Memory B cell (primary cell): Measurements from ENCODE around the gene C16orf54.
"Not testable (repeated sequence)": the region's sequence is repeated elsewhere in the genome, so short reads cannot be mapped to it uniquely, and the experiment has no call there.

Experiments used
- ATAC-seq: fragments of 150-1000 bp; cut with Tn5 transposase; 2 replicates; pipeline ENCODE4 v1.10.0; 2021; ENCODE audit warnings: low read depth, mild to moderate bottlenecking, moderate library complexity
- DNase-seq, 2 donors: peaks; one replicate each; pipeline ENCODE4 v3.0.0; 2022; ENCODE audit warnings: low spot score in 2 of 2
- H3K27ac Mint-ChIP-seq: one replicate; pipeline ENCODE4 v1.8.0; 2022; ENCODE audit warnings: mild to moderate bottlenecking, moderate library complexity, mixed read lengths
- H3K27me3 Mint-ChIP-seq: one replicate; pipeline ENCODE4 v1.8.0; 2022; ENCODE audit warnings: mixed read lengths
- H3K36me3 Mint-ChIP-seq: one replicate; pipeline ENCODE4 v1.8.0; 2022; ENCODE audit warnings: mild to moderate bottlenecking, mixed read lengths
- H3K4me1 Mint-ChIP-seq: one replicate; pipeline ENCODE4 v1.8.0; 2022; ENCODE audit warnings: mixed read lengths
- H3K4me3 Mint-ChIP-seq: one replicate; pipeline ENCODE4 v1.8.0; 2022; ENCODE audit warnings: mild to moderate bottlenecking, moderate library complexity, mixed read lengths
- H3K9me3 Mint-ChIP-seq: one replicate; pipeline ENCODE4 v1.8.0; 2022; ENCODE audit warnings: mixed read lengths

Gene C16orf54

GRCh38 chr16:29739927-29740629 is 5.7 kb downstream of the C16orf54 start:
- H3K27ac Mint-ChIP-seq = peak overlapping the region; percentile 91

GRCh38 chr16:29738514-29738913 is 7.3 kb downstream of the C16orf54 start:
- Mint-ChIP-seq H3K27me3 (no peaks in the 10 kb centered on the region), H3K36me3 (peaks cover 26% of the 10 kb centered on the region), H3K27ac (peak overlapping the region; percentile 71), H3K4me3 (peak overlapping the region; percentile 43), H3K9me3 (no peaks in the 10 kb centered on the region), H3K4me1 (peaks cover 60% of the 10 kb centered on the region)
- DNase-seq (peak in 1 of 2 donors; percentile 58), ATAC-seq (peak; percentile 97)

More at GRCh38 chr16:29739927-29740629, 5.7 kb downstream of the C16orf54 start:
- peaks cover 27% of the 10 kb centered on the region for H3K36me3 Mint-ChIP-seq
- DNase-seq, H3K27me3 Mint-ChIP-seq, ATAC-seq, H3K9me3 Mint-ChIP-seq: not testable (repeated sequence)
- H3K4me1 Mint-ChIP-seq = peaks cover 55% of the 10 kb centered on the region
- peak overlapping the region; percentile 10 for H3K4me3 Mint-ChIP-seq

- ATAC-seq (no peak), DNase-seq (no peak)
- H3K4me3 Mint-ChIP-seq = peak overlapping the region; percentile 43
- no peaks in the 10 kb centered on the region for H3K27me3 Mint-ChIP-seq
- peaks cover 54% of the 10 kb centered on the region for H3K4me1 Mint-ChIP-seq
- peaks cover 25% of the 10 kb centered on the region for H3K36me3 Mint-ChIP-seq
- H3K27ac Mint-ChIP-seq = peak overlapping the region; percentile 71
- H3K9me3 Mint-ChIP-seq = no peaks in the 10 kb centered on the region
These were observed 8.1 kb downstream of the C16orf54 start for GRCh38 chr16:29737713-29738112.

GRCh38 chr16:29736764-29737163 is 9.0 kb downstream of the C16orf54 start:
- no peaks in the 10 kb centered on the region for H3K27me3 Mint-ChIP-seq
- DNase-seq (no peak), ATAC-seq (no peak)
- H3K4me1 Mint-ChIP-seq = peaks cover 56% of the 10 kb centered on the region
- H3K4me3 Mint-ChIP-seq = no peak overlapping the region
- H3K36me3 Mint-ChIP-seq = peaks cover 25% of the 10 kb centered on the region
- H3K9me3 Mint-ChIP-seq = peaks cover 2% of the 10 kb centered on the region
- peak overlapping the region; percentile 74 for H3K27ac Mint-ChIP-seq

GRCh38 chr16:29736112-29736511 is 9.7 kb downstream of the C16orf54 start:
- H3K4me3 Mint-ChIP-seq = no peak overlapping the region
- peaks cover 20% of the 10 kb centered on the region for H3K36me3 Mint-ChIP-seq
- DNase-seq (no peak), ATAC-seq (no peak)
- H3K4me1 Mint-ChIP-seq = peaks cover 53% of the 10 kb centered on the region
- no peaks in the 10 kb centered on the region for H3K27me3 Mint-ChIP-seq
- H3K27ac Mint-ChIP-seq = no peak overlapping the region
- peaks cover 2% of the 10 kb centered on the region for H3K9me3 Mint-ChIP-seq

- Mint-ChIP-seq H3K27me3 (no peaks in the 10 kb centered on the region), H3K36me3 (peaks cover 13% of the 10 kb centered on the region), H3K4me3 (no peak overlapping the region), H3K4me1 (peaks cover 43% of the 10 kb centered on the region), H3K27ac (peak overlapping the region; percentile 9), H3K9me3 (peaks cover 2% of the 10 kb centered on the region)
- DNase-seq (no peak), ATAC-seq (no peak)
These were observed 11.0 kb downstream of the C16orf54 start for GRCh38 chr16:29734786-29735185.

GRCh38 chr16:29731768-29732601 is 13.8 kb downstream of the C16orf54 start:
- H3K27me3 Mint-ChIP-seq, H3K9me3 Mint-ChIP-seq, H3K27ac Mint-ChIP-seq, DNase-seq: not testable (repeated sequence)
- peaks cover 12% of the 10 kb centered on the region for H3K36me3 Mint-ChIP-seq
- ATAC-seq = peak; percentile 35
- peaks cover 31% of the 10 kb centered on the region for H3K4me1 Mint-ChIP-seq
- H3K4me3 Mint-ChIP-seq = peak overlapping the region; percentile 75

- Mint-ChIP-seq H3K9me3 (peaks cover 2% of the 10 kb centered on the region), H3K4me3 (peak overlapping the region; percentile 75), H3K4me1 (peaks cover 21% of the 10 kb centered on the region), H3K36me3 (peaks cover 7% of the 10 kb centered on the region), H3K27ac (no peak overlapping the region), H3K27me3 (no peaks in the 10 kb centered on the region)
- ATAC-seq (peak; percentile 56), DNase-seq (no peak)
These were observed 15.1 kb downstream of the C16orf54 start for GRCh38 chr16:29730649-29731048.

GRCh38 chr16:29729116-29729521 is 16.7 kb downstream of the C16orf54 start:
- Mint-ChIP-seq H3K27ac (no peak overlapping the region), H3K4me3 (no peak overlapping the region), H3K36me3 (peaks cover 4% of the 10 kb centered on the region), H3K4me1 (peaks cover 15% of the 10 kb centered on the region), H3K9me3 (peaks cover 2% of the 10 kb centered on the region), H3K27me3 (no peaks in the 10 kb centered on the region)
- DNase-seq (no peak), ATAC-seq (peak; percentile 32)

DNA sequence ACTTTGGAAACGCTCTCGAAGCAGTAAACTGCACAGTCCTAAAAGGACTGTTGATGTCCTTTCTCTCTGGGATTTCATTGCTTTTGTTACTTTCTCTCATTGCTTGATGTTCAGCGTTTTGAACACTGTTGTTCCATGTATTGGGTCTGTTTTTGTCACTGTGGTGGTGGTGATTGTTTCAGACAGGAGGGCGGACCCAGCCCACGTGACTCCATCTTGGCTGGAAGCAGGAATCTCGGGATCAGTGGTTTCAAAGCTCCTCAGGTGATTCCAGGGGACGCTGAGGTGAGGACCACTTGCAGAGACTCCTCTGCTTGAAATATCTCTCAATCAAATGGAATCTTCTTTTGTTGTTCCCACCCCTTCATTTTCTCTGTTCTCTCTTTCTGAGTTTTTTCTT is 18.3 kb downstream of the C16orf54 start:
- Mint-ChIP-seq H3K27ac (no peak overlapping the region), H3K36me3 (peaks cover 2% of the 10 kb centered on the region), H3K4me1 (peaks cover 15% of the 10 kb centered on the region), H3K4me3 (no peak overlapping the region), H3K27me3 (no peaks in the 10 kb centered on the region), H3K9me3 (peaks cover 2% of the 10 kb centered on the region)
- ATAC-seq (no peak), DNase-seq (no peak)

- ATAC-seq = no peak
These were observed 18.9 kb downstream of the C16orf54 start for GRCh38 chr16:29726845-29727377.

GRCh38 chr16:29721167-29721879 is 24.5 kb downstream of the C16orf54 start:
- peak; percentile 76 for ATAC-seq
- peak overlapping the region; percentile 71 for H3K4me3 Mint-ChIP-seq
- not testable (repeated sequence) for H3K27me3 Mint-ChIP-seq, H3K9me3 Mint-ChIP-seq, H3K36me3 Mint-ChIP-seq
- H3K4me1 Mint-ChIP-seq = peaks cover 10% of the 10 kb centered on the region
- peak in 1 of 2 donors; percentile 38 for DNase-seq
- H3K27ac Mint-ChIP-seq = peak overlapping the region; percentile 45

More at GRCh38 chr16:29726845-29727377, 18.9 kb downstream of the C16orf54 start:
- no peaks in the 10 kb centered on the region for H3K36me3 Mint-ChIP-seq
- H3K27ac Mint-ChIP-seq = no peak overlapping the region
- DNase-seq = no peak
- H3K27me3 Mint-ChIP-seq = no peaks in the 10 kb centered on the region
- peaks cover 13% of the 10 kb centered on the region for H3K4me1 Mint-ChIP-seq
- H3K4me3 Mint-ChIP-seq = no peak overlapping the region
- H3K9me3 Mint-ChIP-seq = no peaks in the 10 kb centered on the region

DNA sequence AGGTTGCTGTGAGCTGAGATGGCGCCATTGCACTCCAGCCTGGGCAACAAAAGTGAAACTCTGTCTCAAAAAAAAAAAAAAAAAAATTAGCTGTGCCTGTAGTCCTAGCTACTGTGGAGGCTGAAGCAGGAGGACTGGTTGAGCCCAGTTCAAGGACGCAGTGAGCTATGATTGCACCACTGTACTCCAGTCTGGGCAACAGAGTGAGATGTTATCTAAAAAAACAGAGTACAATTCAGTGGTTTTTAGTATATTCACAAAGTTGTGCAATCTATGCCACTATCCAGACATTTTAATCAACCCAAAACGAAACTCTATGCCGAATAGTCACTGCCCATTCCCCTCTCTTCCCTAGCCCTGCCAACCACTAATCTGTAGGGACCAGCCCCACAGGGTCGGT is 25.1 kb downstream of the C16orf54 start:
- Mint-ChIP-seq H3K4me3 (peak overlapping the region; percentile 27), H3K36me3 (no peaks in the 10 kb centered on the region), H3K4me1 (peaks cover 10% of the 10 kb centered on the region), H3K9me3 (no peaks in the 10 kb centered on the region), H3K27ac (no peak overlapping the region), H3K27me3 (no peaks in the 10 kb centered on the region)
- DNase-seq (no peak), ATAC-seq (no peak)

DNA sequence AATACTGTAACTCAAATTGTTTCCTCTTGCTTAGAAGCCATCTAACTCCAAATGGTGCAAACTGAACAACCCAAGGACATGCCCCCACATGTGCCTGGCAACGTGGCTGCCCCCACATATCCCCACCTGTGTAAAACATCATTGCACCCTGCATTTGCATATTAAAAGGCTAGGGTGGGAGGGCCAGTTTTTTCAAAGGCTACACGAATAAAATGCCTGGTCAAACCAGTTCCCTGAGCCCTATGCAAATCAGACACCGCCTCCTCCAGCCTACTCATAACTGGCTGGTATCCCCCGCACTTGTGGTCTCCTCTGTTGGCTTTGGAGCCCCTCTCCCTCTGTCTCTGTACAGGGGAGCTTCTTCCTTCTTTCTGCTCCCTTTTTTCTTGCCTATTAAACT is 26.7 kb downstream of the C16orf54 start:
- no peaks in the 10 kb centered on the region for H3K36me3 Mint-ChIP-seq
- no peaks in the 10 kb centered on the region for H3K9me3 Mint-ChIP-seq
- no peak overlapping the region for H3K4me3 Mint-ChIP-seq
- DNase-seq (no peak), ATAC-seq (no peak)
- H3K4me1 Mint-ChIP-seq = peaks cover 10% of the 10 kb centered on the region
- H3K27ac Mint-ChIP-seq = no peak overlapping the region
- H3K27me3 Mint-ChIP-seq = no peaks in the 10 kb centered on the region
